Right lobe of liver (tissue), 4 donors: ENCODE measurements around the gene BOLA3.

Experiments
- CTCF ChIP-seq, 4 donors: fragments of 200-600 bp in 3 of 4; fragments of 450-650 bp in 1 of 4; IDR thresholded peaks; one replicate each; pipeline versions ENCODE4 v1.5.1 to v1.8.0; 2016 to 2022; ENCODE audit warnings: antibody characterized with exemption in 4 of 4, mild to moderate bottlenecking in 2 of 4
- POLR2A ChIP-seq: fragments of 450-650 bp; IDR thresholded peaks from one replicate; pipeline ENCODE4 v1.6.1; 2017; ENCODE audit warnings: antibody characterized with exemption, mild to moderate bottlenecking
- donor health status: DM: no; HTN: no; CAD: no.
- donor health status: DM: no; HTN: no; CAD: no.
- donor health status: DM: no; HTN: yes; CAD: no.

GRCh38 chr2:74119339-74119738 is 28.4 kb downstream of the BOLA3 start:
- TF ChIP-seq POLR2A = no peak
- no peak for TF ChIP-seq CTCF (IDR thresholded peaks at IDR 0.05)
